HL-60 (cell line): ENCODE measurements around the gene GNA14.

Source experiments
- CTCF ChIP-seq: IDR thresholded peaks from one replicate; pipeline ENCODE4 v1.5.1; 2011; ENCODE audit warnings: low read length, control low read depth, inconsistent platforms; ENCODE audit not compliant: insufficient read depth
- POLR2AphosphoS5 ChIP-seq: IDR thresholded peaks from 2 replicates; pipeline ENCODE4 v1.6.1; 2012; ENCODE audit warnings: low read depth
- REST ChIP-seq: IDR thresholded peaks from 2 replicates; pipeline ENCODE4 v1.6.1; 2012; ENCODE audit warnings: low read depth; ENCODE audit not compliant: insufficient replicate concordance
- SPI1 ChIP-seq: IDR thresholded peaks from 2 replicates; pipeline ENCODE4 v1.6.1; 2012; ENCODE audit warnings: low read depth, mild to moderate bottlenecking, borderline replicate concordance

GRCh38 chr9:77541600-77541999 is 106.5 kb downstream of the GNA14 start:
- TF ChIP-seq CTCF, result no peak
- TF ChIP-seq POLR2AphosphoS5, result no peak
- no peak for TF ChIP-seq REST
- TF ChIP-seq SPI1, result no peak
